Esophagus muscularis mucosa (tissue), 2 donors: ENCODE measurements around the gene CLCN6.

Experiments used
- EP300 ChIP-seq: sonication (generic); formaldehyde crosslinking; IDR thresholded peaks from one replicate; pipeline ENCODE4 v1.6.1; 2017; ENCODE audit warnings: antibody characterized with exemption
- POLR2A ChIP-seq: fragments of 450-650 bp; IDR thresholded peaks from one replicate; pipeline ENCODE4 v1.6.1; 2017; ENCODE audit warnings: antibody characterized with exemption, moderate library complexity, mild to moderate bottlenecking, low read depth

DNA sequence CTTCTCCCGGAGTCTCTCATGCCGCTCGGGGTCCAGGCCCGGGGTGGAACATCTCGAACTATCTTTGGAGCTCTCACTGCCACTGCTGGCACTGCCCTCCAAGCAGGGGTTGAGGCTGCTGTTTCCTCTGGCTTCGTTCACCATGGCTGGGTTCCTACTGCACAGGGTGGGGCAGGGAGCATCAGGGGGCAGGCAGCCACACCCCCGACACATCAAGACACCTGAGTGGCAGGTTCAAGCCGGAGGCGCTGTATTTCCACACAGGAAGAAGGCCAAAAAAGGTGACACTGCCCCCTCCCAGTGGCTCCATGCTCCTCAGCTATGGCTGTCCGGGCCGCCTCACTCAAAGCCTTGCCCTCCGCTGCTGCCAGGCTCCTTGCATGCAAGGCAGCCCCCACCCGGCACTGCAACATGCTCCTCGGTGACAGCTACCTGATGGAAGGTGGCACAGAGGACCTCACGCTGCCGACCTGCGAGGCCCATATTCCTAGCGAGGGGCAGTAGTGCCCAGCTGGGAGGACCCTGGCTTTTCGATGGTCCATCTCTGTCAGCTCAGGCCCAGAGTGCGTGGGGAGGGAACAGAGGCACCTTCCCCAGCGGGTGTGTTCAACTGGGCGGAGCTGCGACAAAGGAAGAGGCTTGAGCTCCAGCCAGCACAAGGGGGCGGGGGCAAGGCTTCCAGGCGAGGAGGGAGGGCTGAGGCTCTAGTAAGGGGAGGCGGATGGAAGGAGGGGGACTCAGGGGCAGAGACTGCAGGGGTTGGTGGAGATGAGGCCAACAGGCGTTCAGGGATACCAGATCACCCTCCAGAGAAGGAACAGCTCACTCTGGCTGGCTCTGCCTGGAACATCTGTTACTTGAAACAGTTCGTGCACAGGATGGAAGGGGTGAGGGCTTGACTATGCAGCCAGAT, 2.8 kb upstream of the CLCN6 start:
- TF ChIP-seq POLR2A (peak; percentile 53), EP300 (no peak)
